ENCODE results near the gene AARS2. TPM values are rescaled to one million over a fixed set of nuclear protein-coding genes. Genes with fewer than 3 reads are reported as not detected.

Gene AARS2
- total RNA-seq, 2 donors from 2014 or later, result 8.2 to 9.6 TPM

GRCh38 chr6:44284867-44285266 is 28.3 kb downstream of the AARS2 start:
- DNase-seq, result no peak
- no peak for ATAC-seq
- intact Hi-C loops (cut with DNase I), result no loop called here

GRCh38 chr6:44284121-44284520 is 29.0 kb downstream of the AARS2 start:
- ATAC-seq (no peak), DNase-seq (no peak)
- intact Hi-C loops (cut with DNase I), result no loop called here

DNA sequence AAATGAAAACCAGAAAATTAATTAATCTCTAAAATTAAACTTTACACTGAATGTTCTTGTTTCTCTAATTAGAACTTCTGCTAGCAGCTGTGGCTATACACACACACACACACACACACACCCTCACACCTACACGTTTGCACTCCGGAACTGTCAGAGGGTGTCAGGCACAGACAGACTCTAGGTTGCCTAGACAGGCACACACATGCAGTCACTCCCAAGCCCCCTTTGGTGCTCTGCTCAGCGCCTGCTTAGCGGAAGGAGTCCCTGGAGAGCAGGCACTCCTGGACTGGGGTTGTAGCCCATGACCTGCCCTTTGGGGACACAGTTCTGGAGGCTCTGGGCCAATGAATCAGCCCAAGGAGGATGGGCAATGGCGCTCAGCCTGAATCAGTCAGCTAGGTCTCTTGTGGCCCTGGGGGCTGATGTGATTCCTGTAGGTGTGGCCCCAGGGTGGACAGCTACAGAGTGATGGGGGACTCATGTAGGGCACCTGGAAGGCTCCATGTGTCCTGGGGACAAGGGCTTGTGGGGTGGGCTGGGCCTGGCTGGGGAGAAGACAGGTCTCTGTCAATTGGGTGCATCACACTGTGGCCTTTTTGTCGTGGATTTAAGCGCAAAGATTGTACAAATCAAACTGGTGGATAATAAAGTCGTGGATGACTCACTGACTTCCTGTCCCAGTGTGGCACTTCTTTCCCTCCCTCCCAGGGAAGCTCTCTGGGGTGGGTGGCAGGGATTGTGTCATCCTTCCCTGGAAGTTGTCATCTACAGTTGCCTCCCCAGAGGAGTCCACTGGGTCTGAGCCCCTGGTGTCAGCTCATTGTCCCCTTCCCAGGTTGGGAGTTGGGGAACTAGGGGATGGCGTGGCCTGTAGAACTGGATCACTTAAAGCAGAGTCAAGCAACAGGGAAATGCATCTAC is 34.1 kb downstream of the AARS2 start:
- no peak for ATAC-seq
- intact Hi-C loops (cut with DNase I), result loop anchor here in 1 of 2 donors (5.0 kb wide), 1 partner anchor 53 kb away; no protein-coding TSS in a partner anchor
- DNase-seq, result no peak

DNA sequence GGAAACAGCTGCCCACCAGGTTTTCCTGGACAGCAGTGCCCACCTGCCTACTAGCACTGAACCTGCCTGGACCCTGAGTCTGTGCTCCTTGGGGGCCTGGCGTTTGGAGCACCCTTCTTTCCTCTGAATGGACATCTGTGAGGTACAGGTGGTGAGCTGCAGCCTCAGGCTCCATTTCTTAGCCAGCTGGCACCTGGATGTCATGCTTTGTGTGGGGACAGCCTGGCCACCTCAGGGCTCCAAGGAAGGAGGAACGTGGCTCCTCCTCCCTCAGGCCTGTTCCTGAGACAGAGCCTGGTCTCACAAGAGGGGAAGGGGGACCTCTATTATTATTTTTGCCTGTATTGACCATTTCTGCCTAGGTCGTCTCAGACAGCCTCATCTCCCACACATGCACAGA is 34.8 kb downstream of the AARS2 start:
- intact Hi-C loops (cut with DNase I), result loop anchor here in 1 of 2 donors (5.0 kb wide), 1 partner anchor 54 kb away; no protein-coding TSS in a partner anchor
- ATAC-seq (no peak), DNase-seq (no peak)

- no peak for ATAC-seq
- no peak for DNase-seq
- intact Hi-C loops (cut with DNase I), result loop anchor here in 1 of 2 donors (5.0 kb wide), 1 partner anchor 55 kb away; no protein-coding TSS in a partner anchor
Measured at GRCh38 chr6:44277763-44278162, 35.4 kb downstream of the AARS2 start.

GRCh38 chr6:44276667-44277640 is 36.2 kb downstream of the AARS2 start:
- ATAC-seq (no peak), DNase-seq (no peak)
- intact Hi-C loops (cut with DNase I), result loop anchor here in 1 of 2 donors (5.0 kb wide), 1 partner anchor 55 kb away; no protein-coding TSS in a partner anchor

- peak; percentile 54 to 73 for ATAC-seq
- intact Hi-C loops (cut with DNase I), result loop anchor here in 1 of 2 donors (5.0 kb wide), 1 partner anchor 56 kb away; no protein-coding TSS in a partner anchor
- no peak for DNase-seq
Measured at GRCh38 chr6:44275749-44276648, 37.1 kb downstream of the AARS2 start.

- intact Hi-C loops (cut with DNase I), result loop anchor here in 1 of 2 donors (5.0 kb wide), 1 partner anchor 57 kb away; no protein-coding TSS in a partner anchor
- DNase-seq, result no peak
- no peak for ATAC-seq
Measured at GRCh38 chr6:44275271-44275748, 37.8 kb downstream of the AARS2 start.

DNA sequence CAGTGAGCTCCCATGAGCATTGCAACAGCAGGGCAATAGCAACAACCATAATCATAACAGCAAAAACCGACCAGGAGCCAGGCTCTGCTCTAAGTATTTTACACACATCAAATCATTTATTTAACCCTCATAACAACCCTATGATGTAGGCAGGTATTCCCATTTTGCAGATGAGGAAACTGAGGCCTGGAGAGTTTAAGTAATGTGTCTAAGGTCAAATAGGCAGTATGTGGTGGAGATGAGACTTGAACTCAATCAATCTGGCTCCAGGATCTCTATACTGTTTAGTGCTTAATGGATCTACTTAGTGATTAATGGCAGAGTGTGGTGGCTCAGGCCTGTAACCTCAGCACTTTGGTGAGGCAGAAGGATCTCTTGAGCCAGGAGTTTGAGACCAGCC is 39.5 kb downstream of the AARS2 start:
- ATAC-seq, result no peak
- intact Hi-C loops (cut with DNase I), result no loop called here
- no peak for DNase-seq

DNA sequence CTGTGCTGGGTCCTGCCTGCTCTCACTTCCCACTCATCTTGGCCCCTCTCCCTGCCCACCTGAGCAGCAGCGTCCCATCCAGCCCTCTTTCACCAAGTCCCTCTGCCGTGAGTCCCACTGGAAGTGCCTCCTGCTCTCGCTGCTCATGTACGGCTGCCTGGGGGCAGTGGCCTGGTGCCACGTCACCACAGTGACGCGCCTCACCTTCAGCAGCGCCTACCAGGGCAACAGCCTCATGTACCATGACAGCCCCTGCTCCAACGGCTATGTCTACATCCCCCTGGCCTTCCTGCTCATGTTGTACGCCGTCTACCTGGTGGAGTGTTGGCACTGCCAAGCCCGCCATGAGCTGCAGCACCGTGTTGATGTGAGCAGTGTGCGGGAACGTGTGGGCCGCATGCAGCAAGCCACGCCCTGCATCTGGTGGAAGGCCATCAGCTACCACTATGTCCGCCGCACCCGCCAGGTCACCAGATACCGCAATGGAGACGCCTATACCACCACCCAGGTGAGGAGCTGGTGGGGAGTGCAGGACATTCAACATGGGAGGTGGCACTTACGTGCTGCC is 40.1 kb downstream of the AARS2 start:
- ATAC-seq, result no peak
- intact Hi-C loops (cut with DNase I), result no loop called here
- peak; percentile 16 for DNase-seq

DNA sequence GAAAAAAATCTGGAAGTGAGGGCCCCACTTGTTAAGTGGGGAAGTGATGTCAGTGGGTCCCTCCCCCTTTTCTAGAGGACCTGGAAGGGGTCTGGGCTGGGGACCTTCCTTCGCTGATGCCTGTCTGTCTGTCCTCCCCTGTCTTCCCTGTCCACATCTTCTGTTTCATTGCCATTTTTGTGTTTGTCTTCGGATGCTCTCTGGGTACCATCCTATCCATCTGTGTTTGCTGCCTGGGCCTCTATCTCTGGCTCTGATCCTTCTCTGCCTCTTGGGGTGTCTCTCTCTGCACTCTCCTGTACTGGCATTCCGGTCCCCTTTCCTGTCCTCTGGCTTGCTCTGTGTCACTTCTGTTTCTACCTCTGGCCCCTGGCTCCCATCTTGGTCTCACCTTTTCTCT is 40.6 kb downstream of the AARS2 start:
- intact Hi-C loops (cut with DNase I), result no loop called here
- DNase-seq, result no peak

DNA sequence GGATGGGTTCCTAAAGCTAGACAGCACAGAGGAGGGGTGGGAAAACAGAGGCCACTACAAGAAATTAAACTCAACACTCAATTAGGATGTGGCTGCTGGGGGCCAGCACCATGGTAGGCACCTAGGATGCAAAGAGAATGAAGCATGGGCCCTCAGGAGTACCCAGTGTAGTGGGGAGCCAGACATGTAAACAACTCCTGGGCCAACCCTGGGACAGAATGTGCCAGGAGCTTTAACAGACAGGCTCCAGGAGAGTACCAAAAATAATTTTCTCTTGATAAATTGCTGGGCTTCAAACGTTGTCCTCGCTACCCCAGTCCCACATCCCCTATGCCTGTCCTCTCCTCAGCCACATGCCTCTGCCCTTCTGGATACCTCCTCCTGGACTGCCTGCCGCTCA is 41.2 kb downstream of the AARS2 start:
- intact Hi-C loops (cut with DNase I), result no loop called here
- no peak for ATAC-seq
- peak; percentile 5 for DNase-seq

More for the DNA sequence above, 40.6 kb downstream of the AARS2 start:
- no peak for ATAC-seq

DNA sequence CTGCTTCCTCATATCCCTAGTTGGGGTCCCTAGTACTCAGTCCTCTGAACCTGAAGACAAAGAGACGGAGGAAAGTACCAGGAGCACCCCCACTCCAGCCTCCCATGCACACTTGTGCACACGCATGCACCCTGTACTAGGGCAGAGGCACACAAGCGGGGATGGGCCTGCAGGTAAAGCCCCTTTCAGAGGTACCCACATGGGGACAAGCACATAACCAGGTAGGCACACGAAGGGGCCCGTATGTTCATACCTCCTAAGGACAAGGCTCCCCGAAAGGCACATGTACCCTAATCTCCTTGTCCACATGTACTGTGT is 41.8 kb downstream of the AARS2 start:
- intact Hi-C loops (cut with DNase I), result no loop called here
- ATAC-seq (no peak), DNase-seq (no peak)

- ATAC-seq (peak in 1 of 2 donors; percentile 39), DNase-seq (peak; percentile 13)
- intact Hi-C loops (cut with DNase I), result no loop called here
Measured at GRCh38 chr6:44270526-44271405, 42.4 kb downstream of the AARS2 start.

- intact Hi-C loops (cut with DNase I), result loop anchor here (2.0 to 10.0 kb wide), 2 partner anchors 69 to 175 kb away; no protein-coding TSS in a partner anchor
- ATAC-seq (no peak), DNase-seq (peak; percentile 13)
Measured at GRCh38 chr6:44269921-44270525, 43.1 kb downstream of the AARS2 start, which contains the start of gene TMEM151B. TMEM151B (plus strand) TSS chr6:44270450; CDS start chr6:44270743, 293 bp downstream.

DNA sequence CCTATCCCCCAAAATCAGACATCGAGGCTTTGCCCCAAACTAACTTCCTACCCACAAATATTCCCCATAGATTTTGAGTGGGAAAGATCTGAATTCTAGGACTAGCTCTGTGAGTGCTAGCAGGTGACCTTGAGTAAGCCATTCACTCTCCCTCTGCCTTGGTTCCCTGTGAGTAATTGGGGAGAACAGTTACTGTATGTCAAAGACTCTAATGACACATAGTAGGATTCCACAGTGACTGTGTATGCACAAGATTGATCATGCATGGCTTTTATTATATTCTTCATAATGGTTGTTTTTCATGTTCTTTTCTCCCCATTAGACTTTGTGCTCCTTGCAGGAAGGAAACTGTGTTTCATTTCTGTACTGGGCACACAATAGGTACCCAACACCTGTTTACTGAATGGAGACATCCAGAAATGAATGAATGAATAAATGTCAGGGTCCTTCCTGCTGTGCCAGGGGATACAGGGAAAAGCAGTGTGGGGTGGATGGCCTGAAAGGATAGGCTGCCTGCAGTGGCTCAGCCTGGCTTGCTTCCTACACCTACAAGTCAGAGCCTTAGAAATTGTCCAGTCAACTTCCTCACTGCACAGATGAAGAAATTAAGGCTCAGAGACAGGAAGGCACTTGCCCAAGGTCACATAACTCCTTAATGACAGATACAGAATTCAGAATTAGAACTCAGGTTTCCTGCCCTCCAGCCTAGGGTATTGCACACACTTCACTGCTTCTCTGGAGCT is 43.8 kb downstream of the AARS2 start:
- DNase-seq (peak; percentile 8), ATAC-seq (no peak)
- intact Hi-C loops (cut with DNase I), result loop anchor here (2.0 to 10.0 kb wide), 2 partner anchors 69 to 175 kb away; no protein-coding TSS in a partner anchor

All from left cardiac atrium (tissue), 4 donors.